ENCODE measurements around the gene SH2D7. TPM values are rescaled to one million over a fixed set of nuclear protein-coding genes. Genes with fewer than 3 reads are reported as not detected.
A peak's percentile ranks its signal among the peaks of the same experiment; 100 is the strongest.

Gene SH2D7
- total and polyA plus RNA-seq, 3 donors from 2014 or later, result 1.5 to 5.0 (median 2.2) TPM

DNA sequence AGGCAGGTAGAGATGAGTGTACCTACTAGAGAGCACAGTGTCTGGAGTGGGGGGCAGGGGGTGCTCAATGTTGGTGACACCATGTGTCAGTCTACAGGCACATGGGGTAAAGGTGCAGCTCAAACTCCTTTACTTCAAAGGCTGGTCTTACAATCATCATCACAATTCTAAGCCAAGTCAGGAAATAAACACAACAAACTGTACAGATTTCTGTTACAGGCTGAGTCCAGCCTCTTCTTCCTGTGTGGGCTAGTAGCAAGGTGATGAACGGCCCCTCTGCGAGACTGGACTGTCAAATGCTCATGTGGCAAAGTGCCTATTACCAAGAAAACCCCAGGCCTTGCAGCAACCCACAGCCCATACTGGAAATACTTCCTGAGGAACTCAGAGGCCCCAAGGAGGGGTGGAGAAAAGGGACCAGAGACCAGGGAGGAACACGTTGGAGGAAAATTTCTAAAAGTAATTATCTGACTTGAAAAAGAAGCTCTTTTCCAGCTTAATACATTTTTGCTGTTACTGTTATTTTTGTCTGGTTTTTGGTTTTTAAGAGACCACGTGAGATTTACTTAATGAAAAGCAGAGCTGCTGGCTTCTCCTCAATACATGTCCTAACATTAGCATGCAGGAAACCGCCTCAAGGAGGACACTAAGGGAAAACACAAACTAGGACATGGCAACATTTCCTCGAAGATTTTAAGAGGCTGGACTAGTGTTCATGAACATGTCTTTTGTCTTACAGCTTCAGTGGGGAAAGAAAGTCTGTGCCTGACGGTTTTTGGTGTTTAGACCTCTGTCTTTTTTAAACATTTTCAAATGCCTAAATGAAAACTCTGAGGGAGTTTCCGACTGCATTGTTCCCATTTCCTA is 44.4 kb upstream of the SH2D7 start:
- intact Hi-C loops (cut with DNase I; ENCODE audit: low total_unique reads), result no loop called here

GRCh38 chr15:78048628-78048920 is 43.8 kb upstream of the SH2D7 start:
- Histone ChIP-seq H3K9me3 (no peaks in the 10 kb centered on the region), H3K36me3 (ENCODE audit: low read depth, missing control alignments) (no peaks in the 10 kb centered on the region), H3K27me3 (no peaks in the 10 kb centered on the region), H3K4me1 (peaks cover 58% of the 10 kb centered on the region), H3K4me3 (no peak overlapping the region), H3K27ac (peak overlapping the region; percentile 46 to 57)
- WGBS, 2 donors, result 58 to 65% methylated on average over 5 of the region's 5 CpGs
- intact Hi-C loops (cut with DNase I; ENCODE audit: low total_unique reads), result no loop called here
- peak; percentile 28 for DNase-seq
- TF ChIP-seq CTCF (IDR thresholded peaks at IDR 0.05) (no peak), POLR2A (IDR thresholded peaks at IDR 0.05) (no peak)

More for the DNA sequence above, 44.4 kb upstream of the SH2D7 start:
- H3K4me3 ChIP-seq, result no peak overlapping the region
- WGBS, 2 donors, result 36 to 49% methylated on average over 8 of the region's 8 CpGs
- H3K4me1 ChIP-seq, result peaks cover 58% of the 10 kb centered on the region
- DNase-seq, result peak; percentile 70
- TF ChIP-seq CTCF (IDR thresholded peaks at IDR 0.05), result peak in 1 of 3 experiments; percentile 3
- no peak for TF ChIP-seq POLR2A (IDR thresholded peaks at IDR 0.05)
- H3K36me3 ChIP-seq (ENCODE audit: low read depth, missing control alignments), result no peaks in the 10 kb centered on the region
- H3K9me3 ChIP-seq, result no peaks in the 10 kb centered on the region
- H3K27ac ChIP-seq, result peak overlapping the region; percentile 46 to 62
- no peaks in the 10 kb centered on the region for H3K27me3 ChIP-seq

DNA sequence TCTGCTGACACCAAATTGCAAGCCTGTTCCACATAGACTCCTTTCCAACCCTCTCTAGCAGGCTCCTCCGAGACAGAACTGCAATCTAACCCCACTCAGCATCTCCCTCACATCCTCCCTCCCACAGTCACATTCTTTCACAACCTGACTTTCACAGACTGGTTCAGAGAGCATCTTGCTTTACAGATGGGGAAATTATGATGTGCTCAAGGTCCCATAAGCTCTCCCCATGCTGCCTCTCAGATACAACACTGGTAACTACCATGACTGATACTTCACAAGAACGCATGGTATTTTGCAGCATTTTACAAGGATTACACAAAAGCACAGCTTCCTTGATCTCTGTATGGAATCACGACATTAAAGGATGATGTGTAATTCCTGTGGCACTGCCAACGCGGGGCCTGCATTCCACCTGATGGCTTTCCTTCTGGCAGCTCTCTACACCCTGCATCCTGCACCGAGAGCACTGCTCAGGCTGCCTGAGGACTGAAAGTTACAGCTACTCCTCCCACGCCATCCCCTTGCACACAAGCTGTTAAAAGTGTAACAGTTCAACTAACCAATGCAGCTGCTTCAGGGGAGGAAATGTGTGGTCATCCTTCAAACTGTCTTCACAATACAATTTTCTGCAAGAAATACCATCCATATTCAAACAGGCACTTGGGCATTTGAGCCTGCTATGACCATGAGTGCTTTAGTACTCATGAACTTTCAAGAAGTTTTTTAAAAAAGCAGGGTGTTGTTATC is 42.5 kb upstream of the SH2D7 start:
- H3K27me3 ChIP-seq, result no peaks in the 10 kb centered on the region
- no peak overlapping the region for H3K4me3 ChIP-seq
- H3K9me3 ChIP-seq, result no peaks in the 10 kb centered on the region
- 31 to 35% methylated on average over 6 to 7 of the region's 7 CpGs for WGBS, 2 donors
- H3K36me3 ChIP-seq (ENCODE audit: low read depth, missing control alignments), result no peaks in the 10 kb centered on the region
- peak; percentile 66 for DNase-seq
- intact Hi-C loops (cut with DNase I; ENCODE audit: low total_unique reads), result no loop called here
- no peak for TF ChIP-seq POLR2A (IDR thresholded peaks at IDR 0.05)
- TF ChIP-seq CTCF (IDR thresholded peaks at IDR 0.05), result no peak
- peaks cover 58% of the 10 kb centered on the region for H3K4me1 ChIP-seq
- H3K27ac ChIP-seq, result peak overlapping the region in 1 of 2 donors; percentile 7

DNA sequence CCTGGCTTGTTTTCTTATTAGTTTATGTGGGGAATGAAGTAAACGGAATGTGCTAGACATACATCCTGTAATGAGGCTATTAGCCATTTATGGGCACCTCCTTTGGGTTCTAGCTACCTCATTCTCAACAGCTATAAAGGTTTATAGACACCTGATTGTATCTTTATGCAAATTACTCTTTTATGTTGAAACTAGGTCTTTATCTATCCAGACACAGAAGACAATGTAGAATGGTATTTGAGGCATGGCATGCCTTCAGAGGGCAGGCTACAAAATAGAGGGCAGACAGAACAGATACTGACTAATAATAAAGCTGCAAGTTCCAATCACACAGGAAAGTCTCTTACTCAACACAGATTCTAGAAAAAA is 41.9 kb upstream of the SH2D7 start:
- no peaks in the 10 kb centered on the region for H3K27me3 ChIP-seq
- H3K9me3 ChIP-seq, result no peaks in the 10 kb centered on the region
- DNase-seq, result no peak
- intact Hi-C loops (cut with DNase I; ENCODE audit: low total_unique reads), result no loop called here
- WGBS, 2 donors, result 20 to 38% methylated on average over 1 of the region's 1 CpG
- TF ChIP-seq POLR2A (IDR thresholded peaks at IDR 0.05) (no peak), CTCF (IDR thresholded peaks at IDR 0.05) (no peak)
- H3K4me3 ChIP-seq, result no peak overlapping the region
- H3K27ac ChIP-seq, result no peak overlapping the region
- peaks cover 63% of the 10 kb centered on the region for H3K4me1 ChIP-seq
- no peaks in the 10 kb centered on the region for H3K36me3 ChIP-seq (ENCODE audit: low read depth, missing control alignments)
